Measurements from ENCODE around the gene AVPR2.

Gene AVPR2

GRCh38 chrX:153927922-153928760, 23.7 kb downstream of the AVPR2 start:
- no peak for TF ChIP-seq ZFX (IDR thresholded peaks at IDR 0.05; ENCODE audit: borderline replicate concordance)
- peak; percentile 23; the same call in 1 of the 2 replicates for TF ChIP-seq CTCF (IDR thresholded peaks at IDR 0.05)
- peak overlapping the region; percentile 93 for H3K27ac ChIP-seq

DNA sequence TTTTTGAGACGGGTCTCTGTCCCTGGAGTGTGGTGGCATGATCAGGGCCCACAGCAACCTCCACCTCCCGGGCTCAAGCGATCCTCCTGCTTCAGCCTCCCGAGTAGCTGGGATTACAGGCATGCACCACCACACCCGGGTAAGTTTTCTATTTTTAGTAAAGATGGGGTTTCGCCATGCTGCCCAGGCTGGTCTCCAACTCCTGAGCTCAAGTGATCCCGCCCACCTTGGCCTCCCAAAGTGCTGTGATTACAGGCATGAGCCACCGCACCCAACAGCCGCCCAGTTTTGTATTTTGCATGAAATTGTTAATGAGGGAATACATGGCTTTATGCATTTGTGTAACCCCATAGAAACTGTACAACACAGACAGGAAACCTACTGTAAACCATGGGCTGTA, 24.4 kb downstream of the AVPR2 start:
- H3K27ac ChIP-seq = peak overlapping the region; percentile 93
- TF ChIP-seq ZFX (IDR thresholded peaks at IDR 0.05; ENCODE audit: borderline replicate concordance) (no peak), CTCF (IDR thresholded peaks at IDR 0.05) (no peak)

DNA sequence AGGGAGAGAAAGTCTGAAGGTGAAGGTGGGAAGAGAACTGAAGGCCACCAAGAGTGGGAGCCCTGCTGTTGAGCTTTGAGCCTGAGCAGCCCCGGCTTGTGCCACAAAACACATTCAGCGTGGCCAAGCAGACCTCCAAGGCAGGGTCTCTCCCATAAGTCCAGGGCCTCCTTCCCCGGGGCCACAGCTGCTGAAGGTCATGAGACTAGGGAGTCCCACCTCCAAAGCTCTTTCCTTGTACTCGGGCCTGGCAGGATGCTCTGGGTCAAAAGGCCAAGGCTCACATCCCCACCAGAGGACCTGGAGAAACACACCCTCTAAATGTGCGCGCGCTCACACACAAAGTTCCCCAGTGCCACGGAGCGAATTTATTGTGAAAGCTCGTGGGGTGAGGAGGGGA, 25.1 kb downstream of the AVPR2 start:
- TF ChIP-seq ZFX (IDR thresholded peaks at IDR 0.05; ENCODE audit: borderline replicate concordance) (no peak), CTCF (IDR thresholded peaks at IDR 0.05) (no peak)
- H3K27ac ChIP-seq = peak overlapping the region; percentile 93

DNA sequence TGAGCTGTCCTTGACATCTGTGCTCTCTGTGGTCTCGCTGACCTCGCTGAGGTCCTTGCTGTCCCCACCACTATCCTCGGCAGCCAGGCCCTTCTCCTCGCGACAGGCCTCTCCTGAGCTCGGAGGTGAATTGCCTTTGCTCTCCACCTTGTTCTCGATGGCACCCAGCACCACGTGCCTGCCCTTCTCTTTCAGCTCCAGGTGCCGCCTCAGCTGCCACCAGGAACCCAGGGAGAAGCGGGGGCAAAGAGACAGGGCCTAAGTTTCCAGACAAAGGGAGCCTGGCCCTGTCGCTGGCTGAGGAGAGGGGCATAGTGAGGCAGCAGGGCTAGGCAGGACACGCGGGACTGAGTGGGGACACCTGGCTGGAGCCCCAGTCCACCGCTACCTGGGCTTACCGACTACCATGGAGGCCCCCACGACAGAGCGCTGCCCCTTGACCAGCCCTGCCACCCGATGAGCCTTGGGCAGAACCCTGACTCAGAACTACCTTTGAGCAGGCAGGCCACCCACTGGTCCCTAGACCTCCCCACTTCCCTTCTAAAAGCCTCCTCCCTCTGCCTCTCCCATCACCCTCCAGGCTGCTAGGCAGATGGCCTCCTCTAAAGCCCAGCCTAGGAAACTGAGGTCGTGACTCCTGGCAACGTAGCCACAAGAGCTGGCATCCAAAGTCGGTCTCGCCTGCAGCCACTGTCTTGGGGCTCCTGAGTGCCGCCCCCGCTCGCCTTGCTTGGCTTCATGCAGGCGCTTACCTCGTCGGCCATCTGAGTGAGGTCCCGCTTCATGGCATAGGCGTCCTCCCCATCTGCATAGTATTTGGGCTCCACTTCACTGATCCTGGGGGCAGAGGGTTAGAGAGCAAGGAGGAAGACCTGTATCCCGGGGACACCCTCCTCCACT, 25.8 kb downstream of the AVPR2 start:
- peak overlapping the region; percentile 93 for H3K27ac ChIP-seq

DNA sequence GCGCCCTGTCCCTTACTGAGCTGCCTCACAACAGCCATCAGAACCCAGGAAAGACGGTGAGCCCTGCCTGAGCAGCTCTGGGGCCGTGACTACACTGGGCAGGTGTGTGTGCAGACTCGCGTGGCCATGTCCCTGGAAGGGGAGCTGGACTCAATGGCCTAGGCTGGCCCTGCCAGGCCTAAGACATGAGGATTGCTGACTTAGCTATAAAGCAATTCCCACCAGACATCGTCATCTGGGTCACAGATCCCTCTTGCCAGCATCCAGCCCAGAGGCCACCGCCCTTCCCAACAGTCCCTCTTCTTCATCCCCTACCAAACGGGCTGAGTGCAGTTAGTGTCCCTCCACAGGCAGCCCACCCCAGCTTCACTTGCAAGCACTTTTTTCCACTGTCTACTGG, 26.7 kb downstream of the AVPR2 start:
- TF ChIP-seq ZFX (IDR thresholded peaks at IDR 0.05; ENCODE audit: borderline replicate concordance) (no peak), CTCF (IDR thresholded peaks at IDR 0.05) (no peak)
- H3K27ac ChIP-seq = no peak overlapping the region

More for the DNA sequence above, 25.8 kb downstream of the AVPR2 start:
- TF ChIP-seq CTCF (IDR thresholded peaks at IDR 0.05) (no peak), ZFX (IDR thresholded peaks at IDR 0.05; ENCODE audit: borderline replicate concordance) (no peak)

GRCh38 chrX:153931748-153932147, 27.3 kb downstream of the AVPR2 start:
- TF ChIP-seq ZFX (IDR thresholded peaks at IDR 0.05; ENCODE audit: borderline replicate concordance) = no peak
- no peak for TF ChIP-seq CTCF (IDR thresholded peaks at IDR 0.05)
- no peak overlapping the region for H3K27ac ChIP-seq

All from 22Rv1 (cell line).